Measurements from ENCODE around the gene ODF2L. TPM values are rescaled to one million over a fixed set of nuclear protein-coding genes. Genes with fewer than 3 reads are reported as not detected.

ODF2L gene, protein sequence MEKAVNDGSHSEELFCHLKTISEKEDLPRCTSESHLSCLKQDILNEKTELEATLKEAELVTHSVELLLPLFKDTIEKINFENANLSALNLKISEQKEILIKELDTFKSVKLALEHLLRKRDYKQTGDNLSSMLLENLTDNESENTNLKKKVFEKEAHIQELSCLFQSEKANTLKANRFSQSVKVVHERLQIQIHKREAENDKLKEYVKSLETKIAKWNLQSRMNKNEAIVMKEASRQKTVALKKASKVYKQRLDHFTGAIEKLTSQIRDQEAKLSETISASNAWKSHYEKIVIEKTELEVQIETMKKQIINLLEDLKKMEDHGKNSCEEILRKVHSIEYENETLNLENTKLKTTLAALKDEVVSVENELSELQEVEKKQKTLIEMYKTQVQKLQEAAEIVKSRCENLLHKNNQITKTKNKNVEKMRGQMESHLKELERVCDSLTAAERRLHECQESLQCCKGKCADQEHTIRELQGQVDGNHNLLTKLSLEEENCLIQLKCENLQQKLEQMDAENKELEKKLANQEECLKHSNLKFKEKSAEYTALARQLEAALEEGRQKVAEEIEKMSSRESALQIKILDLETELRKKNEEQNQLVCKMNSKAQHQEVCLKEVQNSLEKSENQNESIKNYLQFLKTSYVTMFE
- total RNA-seq, result 17.9 and 45.2 TPM in 2 replicates

GRCh38 chr1:86395751-86396497, at the start of gene ODF2L:
Gene ODF2L, minus strand, starts transcription at chr1:86396323. Its CDS starts 9,296 bp downstream, at chr1:86387027.

GRCh38 chr1:86423873-86424272, 27.8 kb upstream of the ODF2L start, which contains the start of gene CLCA2:
Gene CLCA2, plus strand, starts transcription at chr1:86424171. Its CDS starts 77 bp downstream, at chr1:86424248.

Other genes starting within 250 kb of the ODF2L start
- 0.09 and 0.23 TPM in 2 replicates for gene COL24A1, start 239.6 kb downstream of the ODF2L start, total RNA-seq
- gene CLCA2, start 27.8 kb upstream of the ODF2L start, total RNA-seq, result 0.09 TPM in 1 of 2 replicates, not detected in the other
- not detected in 2 replicates for gene CLCA1, start 72.6 kb upstream of the ODF2L start, total RNA-seq
- not detected in 2 replicates for gene CLCA4, start 150.8 kb upstream of the ODF2L start, total RNA-seq